GM12892 (cell line): ENCODE results near the gene MFNG.

Experiments used
- POLR2A ChIP-seq: IDR thresholded peaks from 2 replicates; pipeline ENCODE4 v1.6.1; 2011; ENCODE audit warnings: low read depth, low read length, control low read depth
- POLR2AphosphoS5 ChIP-seq: IDR thresholded peaks from 2 replicates; pipeline ENCODE4 v1.6.1; 2011; ENCODE audit warnings: low read depth, low read length, control low read depth
- TAF1 ChIP-seq: IDR thresholded peaks from 2 replicates; pipeline ENCODE4 v1.6.1; 2011; ENCODE audit warnings: low read depth, mild to moderate bottlenecking, control low read depth, low read length, borderline replicate concordance

- TF ChIP-seq POLR2A, result no peak
- TF ChIP-seq POLR2AphosphoS5, result no peak
- no peak for TF ChIP-seq TAF1
Observed at GRCh38 chr22:37455896-37456295, 30.3 kb downstream of the MFNG start.
